ENCODE data around the gene CTSE. TPM values are rescaled to one million over a fixed set of nuclear protein-coding genes. Genes with fewer than 3 reads are reported as not detected.
A peak's percentile ranks its signal among the peaks of the same experiment; 100 is the strongest.

Gene CTSE
- polyA plus RNA-seq, 2 of the 4 experiments (the other 2 are of a cell fraction) = not detected

- DNase-seq (ENCODE audit: low read depth in 1 of 2, low spot score in 1 of 2) (no peak), ATAC-seq (no peak), FAIRE-seq (no peak)
- ChIA-PET POLR2A (no interaction called here), CTCF (interaction anchor here (0.6 to 1.4 kb wide), 2 partner anchors 10 to 65 kb away, joined by 3 to 4 read pairs; no protein-coding TSS in a partner anchor)
- Histone ChIP-seq H3K4me3 (no peak overlapping the region), H3K4me1 (peaks cover 13% of the 10 kb centered on the region; the same call in 2 of the 3 replicates), H3K9me3 (no peaks in the 10 kb centered on the region), H3K27ac (no peak overlapping the region), H3K4me2 (no peak overlapping the region)
- TF ChIP-seq ELK1 (IDR thresholded peaks at IDR 0.05; ENCODE audit: low read depth, low read length) = no peak
- TF ChIP-seq RARB (CRISPR knock-in tag; IDR thresholded peaks at IDR 0.05) = no peak
- no peak for TF ChIP-seq MYC (IDR thresholded peaks at IDR 0.05; ENCODE audit: borderline replicate concordance, low read length)
- peak; percentile 67 for TF ChIP-seq ZC3H11A (IDR thresholded peaks at IDR 0.05)
- TF ChIP-seq RCOR1 (IDR thresholded peaks at IDR 0.05; ENCODE audit: low read depth, low read length) = no peak
- no peak for TF ChIP-seq HOXB5 (CRISPR knock-in tag; IDR thresholded peaks at IDR 0.05)
- TF ChIP-seq SMC3 (IDR thresholded peaks at IDR 0.05) = no peak
- TF ChIP-seq JUN (IDR thresholded peaks at IDR 0.05) = no peak
Measured at GRCh38 chr1:206049293-206049692, 25.6 kb upstream of the CTSE start.

- no peak overlapping the region for H3K4me3 ChIP-seq
- peak overlapping the region; percentile 62 for H3K4me2 ChIP-seq
- DNase-seq (ENCODE audit: low read depth in 1 of 2, low spot score in 1 of 2) (peak in 1 of 2 experiments; percentile 59), FAIRE-seq (no peak), ATAC-seq (peak; percentile 74 to 88; a peak in 5 of 6 replicates)
- ChIA-PET POLR2A (no interaction called here), CTCF (interaction anchor here (0.6 to 1.4 kb wide), 2 partner anchors 10 to 64 kb away, joined by 3 to 4 read pairs; no protein-coding TSS in a partner anchor)
- TF ChIP-seq CBX8 (IDR thresholded peaks at IDR 0.05) (no peak), PHF8 (IDR thresholded peaks at IDR 0.05; ENCODE audit: borderline replicate concordance, low read depth) (no peak), HES2 (IDR thresholded peaks at IDR 0.05) (no peak), NFE2L2 (conservative IDR thresholded peaks at IDR 0.05; ENCODE audit: low read length) (no peak)
- peaks cover 13% of the 10 kb centered on the region; the same call in 2 of the 3 replicates for H3K4me1 ChIP-seq
- WGBS (ENCODE audit: missing lambda C conversion rate) = 19% methylated on average over 6 of the region's 6 CpGs
- no peaks in the 10 kb centered on the region for H3K9me3 ChIP-seq
- peak overlapping the region; percentile 45 to 54; a peak in 3 of 6 replicates for H3K27ac ChIP-seq
Measured at GRCh38 chr1:206048582-206048981, 24.9 kb upstream of the CTSE start.

- WGBS (ENCODE audit: missing lambda C conversion rate) = 65% methylated on average over 4 of the region's 4 CpGs
- no peak for TF ChIP-seq ZC3H11A (IDR thresholded peaks at IDR 0.05)
- no peak for TF ChIP-seq RNF2 (IDR thresholded peaks at IDR 0.05; ENCODE audit: borderline replicate concordance, low read depth)
- TF ChIP-seq HEYL (CRISPR knock-in tag; IDR thresholded peaks at IDR 0.05) = no peak
- no peak for TF ChIP-seq RFX5 (IDR thresholded peaks at IDR 0.05)
- TF ChIP-seq FOSL2 (IDR thresholded peaks at IDR 0.05) = no peak
- no peak for TF ChIP-seq FOSL2 (CRISPR knock-in tag; IDR thresholded peaks at IDR 0.05)
- no peak for TF ChIP-seq CBX8 (IDR thresholded peaks at IDR 0.05)
- FAIRE-seq = no peak
Measured at GRCh38 chr1:206047271-206047670, 23.6 kb upstream of the CTSE start.

GRCh38 chr1:206041640-206042039 lies 17.9 kb upstream of the CTSE start:
- ChIA-PET POLR2A (no interaction called here), CTCF (interaction anchor here (1.2 kb wide), 1 partner anchor 11 kb away, joined by 4 read pairs; no protein-coding TSS in a partner anchor)
- no peak for TF ChIP-seq HOXB13 (CRISPR knock-in tag; IDR thresholded peaks at IDR 0.05; ENCODE audit: low read depth)
- TF ChIP-seq KDM5A (IDR thresholded peaks at IDR 0.05) = no peak
- no peak for TF ChIP-seq FOSB (CRISPR knock-in tag; IDR thresholded peaks at IDR 0.05)
- no peak for TF ChIP-seq HES2 (IDR thresholded peaks at IDR 0.05)
- no peak for TF ChIP-seq ATOH8 (CRISPR knock-in tag; IDR thresholded peaks at IDR 0.05; ENCODE audit: low read depth)
- no peak for TF ChIP-seq MAZ (IDR thresholded peaks at IDR 0.05; ENCODE audit: borderline replicate concordance, low read depth, low read length)
- Histone ChIP-seq H3K4me3 (no peak overlapping the region), H3K4me2 (no peak overlapping the region), H3K9me3 (no peaks in the 10 kb centered on the region), H3K27ac (no peak overlapping the region), H3K4me1 (no peaks in the 10 kb centered on the region)
- DNase-seq (ENCODE audit: low read depth in 1 of 2, low spot score in 1 of 2) = no peak
- ATAC-seq = peak; percentile 13 to 26; a peak in 2 of 6 replicates
- no peak for FAIRE-seq
- 59% methylated on average over 7 of the region's 7 CpGs for WGBS (ENCODE audit: missing lambda C conversion rate)

More at GRCh38 chr1:206047271-206047670, 23.6 kb upstream of the CTSE start:
- H3K4me2 ChIP-seq = no peak overlapping the region
- DNase-seq (ENCODE audit: low read depth in 1 of 2, low spot score in 1 of 2) (no peak), ATAC-seq (no peak)
- POLR2A ChIA-PET = no interaction called here
- CTCF ChIA-PET = interaction anchor here (0.9 to 1.0 kb wide), 2 partner anchors 10 to 61 kb away, joined by 3 read pairs; no protein-coding TSS in a partner anchor
- H3K9me3 ChIP-seq = no peaks in the 10 kb centered on the region
- H3K4me3 ChIP-seq = no peak overlapping the region
- peaks cover 13% of the 10 kb centered on the region; the same call in 2 of the 3 replicates for H3K4me1 ChIP-seq
- no peak overlapping the region for H3K27ac ChIP-seq
